ENCODE data around the gene EHMT2.

DNA sequence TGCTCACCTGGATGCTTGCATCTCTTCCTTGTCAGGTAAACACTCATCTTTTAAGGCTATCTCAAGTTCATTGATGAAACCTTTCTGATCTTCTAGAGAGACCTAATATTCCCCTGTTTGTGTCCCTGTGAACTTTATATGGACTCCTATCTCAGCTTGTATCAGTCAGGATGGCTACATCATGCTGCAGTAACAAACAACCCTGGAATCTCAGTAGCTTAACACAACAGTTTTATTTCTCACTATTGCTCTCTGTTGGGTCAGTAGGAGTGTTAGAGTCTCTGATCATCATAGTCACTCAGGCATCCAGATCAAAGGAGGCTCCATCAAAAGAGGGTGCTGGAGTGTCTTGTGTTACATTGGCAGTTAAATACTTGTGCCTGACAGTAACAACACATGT, 17.9 kb upstream of the EHMT2 start:
- TF ChIP-seq CTCF (conservative IDR thresholded peaks at IDR 0.05; ENCODE audit: low read depth, low read length) (no peak), EZH2 (IDR thresholded peaks at IDR 0.05; ENCODE audit: borderline replicate concordance, low read depth, low read length, poor library complexity, severe bottlenecking) (no peak)

Data from A673 (cell line).